Heart left ventricle (tissue), 16 donors: Measurements from ENCODE around the gene CDH20. TPM values are rescaled to one million over a fixed set of nuclear protein-coding genes. Genes with fewer than 3 reads are reported as not detected.

Source experiments
- ATAC-seq, 4 donors: fragments of 200-7000 bp; cut with Tn5 transposase; one replicate each; pipeline ENCODE4 v1.9.1; 2020 to 2022; ENCODE audit warnings: moderate library complexity in 4 of 4, mild to moderate bottlenecking in 3 of 4, moderate number of reproducible peaks in 1 of 4
- DNase-seq, 5 donors: peaks; one replicate each; pipeline ENCODE4 v3.0.0-alpha.2; 2020
- H3K27ac ChIP-seq, 12 donors: fragments of 200-600 bp; sonication (generic) in 4 of 12; one replicate each; pipeline versions ENCODE4 v1.5.0 to v1.8.0; 2016 to 2022; ENCODE audit warnings: mild to moderate bottlenecking in 2 of 12
- H3K27me3 ChIP-seq, 9 donors: fragments of 200-600 bp; sonication (generic) in 2 of 9; one replicate each; pipeline versions ENCODE4 v1.5.1 to v1.8.0; 2016 to 2022; ENCODE audit warnings: mild to moderate bottlenecking in 3 of 9
- H3K36me3 ChIP-seq, 9 donors: fragments of 200-600 bp; sonication (generic) in 2 of 9; one replicate each; pipeline versions ENCODE4 v1.5.0 to v1.8.0; 2018 to 2022; ENCODE audit warnings: mild to moderate bottlenecking in 2 of 9
- H3K4me1 ChIP-seq, 12 donors: fragments of 200-600 bp; sonication (generic) in 4 of 12; one replicate each; pipeline versions ENCODE4 v1.5.0 to v1.8.0; 2016 to 2022; ENCODE audit warnings: mild to moderate bottlenecking in 3 of 12
- H3K4me3 ChIP-seq, 12 donors: fragments of 200-600 bp; sonication (generic) in 4 of 12; one replicate each; pipeline versions ENCODE4 v1.5.0 to v1.8.0; 2017 to 2022; ENCODE audit warnings: mild to moderate bottlenecking in 9 of 12, moderate library complexity in 4 of 12
- H3K9me3 ChIP-seq, 12 donors: fragments of 200-600 bp; sonication (generic) in 4 of 12; one replicate each; pipeline versions ENCODE4 v1.5.0 to v1.8.0; 2016 to 2022; ENCODE audit warnings: mild to moderate bottlenecking in 1 of 12
- CTCF ChIP-seq, 12 donors: fragments of 200-600 bp; sonication (generic) in 4 of 12; IDR thresholded peaks; one replicate each; pipeline versions ENCODE4 v1.5.0 to v1.8.0; 2018 to 2022; ENCODE audit warnings: antibody characterized with exemption in 12 of 12, mild to moderate bottlenecking in 5 of 12
- POLR2A ChIP-seq, 2 donors: fragments of 450-650 bp; IDR thresholded peaks; one replicate each; pipeline ENCODE4 v1.6.1; 2017; ENCODE audit warnings: antibody characterized with exemption in 2 of 2, mild to moderate bottlenecking in 2 of 2, moderate library complexity in 2 of 2
- WGBS, 4 donors: extraction: QIAGEN DNeasy Blood & Tissue Kit in 2 of 4; methylation state at CpG; one replicate each; pipeline versions ENCODE4 v1.1.5 to v1.1.7; 2013 to 2018; 5-methylcytosine and 5-hydroxymethylcytosine counted together
- intact Hi-C, 10 donors: fragments of 100-400 bp; cut with DNase I; formaldehyde crosslinking; loops; one replicate each; pipeline versions ENCODE4 v1.11.1 to v1.14.2; 2022
- polyA plus RNA-seq, 2 donors: library from polyadenylated mRNA; stranded (reverse); fragments of 200-250 nt; gene quantifications; one replicate each; pipeline ENCODE4 v1.2.3, GENCODE V29; 2013
- total RNA-seq, 9 donors: library from RNA; depleted of rRNA in 2 of 9; stranded (reverse); fragments of >200 nt in 2 of 9; fragmentation: NEBNext Ultra II Directional in 3 of 9; extraction: Animal tissue kit (Norgen Biotek cat#: 25700) in 3 of 9; gene quantifications; one replicate each; pipeline versions ENCODE4 v1.1.0 to v1.2.4, GENCODE V29; 2016 to 2023
- donor health status: ischemic (EF 13 %, LVEDD 7.1; RV severe dilation, severe dysfunction).
- donor health status: healthy with polysubstance abuse.
- donor health status: DM: no; HTN: yes; CAD: no.
- donor health status: DM: no; HTN: no; CAD: no.
- donor health status: ischemic (EF 25% LVEDD 6.9; RV normal size, moderate dysfunction).
- donor health status: ischemic (EF 25% LVEDD 5.7; RV mildly dilated, moderate dysfunction).
- donor health status: healthy.
- donor health status: DM: yes; HTN: yes; CAD: no.
- donor health status: ischemic (EF 35%, LVEDD 5.7; RV mildly dilated, moderate dysfunction).
- donor health status: nonischemic (EF 11% LVEDD 7.7; RV severe dilation, severe dysfunction).
- donor health status: DM: yes; HTN: yes; CAD: no.
- donor health status: PGD.
- donor health status: ischemic (EF 29% LVEDD 5.4; RV normal size, mild dysfunction).
- donor health status: nonischemic (EF 23%, LVEDD 6.1; RV moderate dilation, normal function).

CDH20 gene
- total and polyA plus RNA-seq, 11 donors, result 0.03 to 0.20 (median 0.15) TPM; not detected in 8

- no peak overlapping the region for H3K4me3 ChIP-seq
- ATAC-seq, result no peak
- WGBS, 4 donors, result 40 to 71% (median 58%) methylated on average over 2 of the region's 2 CpGs
- no peak for TF ChIP-seq POLR2A (IDR thresholded peaks at IDR 0.05)
- TF ChIP-seq CTCF (IDR thresholded peaks at IDR 0.05), result no peak
- H3K4me1 ChIP-seq, result peaks cover 0 to 36% (median 14%) of the 10 kb centered on the region in 12 donors
- intact Hi-C loops, result loop anchor here in 2 of 10 donors (5.0 to 10.0 kb wide), 2 partner anchors 315 to 553 kb away; partner anchors contain the start of gene RNF152 (in 1 of the 2)
- H3K27me3 ChIP-seq, result no peaks in the 10 kb centered on the region
- H3K36me3 ChIP-seq, result no peaks in the 10 kb centered on the region
- H3K27ac ChIP-seq, result peak overlapping the region in 2 of 12 donors; percentile 28 to 42
- DNase-seq, result no peak
- H3K9me3 ChIP-seq, result no peaks in the 10 kb centered on the region
These were observed 246.4 kb downstream of the CDH20 start for GRCh38 chr18:61579581-61579980.

- H3K4me3 ChIP-seq, result no peak overlapping the region
- intact Hi-C loops, result loop anchor here in 6 of 10 donors (5.0 kb wide), 4 partner anchors 52 to 312 kb away; partner anchors contain the start of gene RNF152 (in 4 of the 6)
- H3K27me3 ChIP-seq, result no peaks in the 10 kb centered on the region
- H3K27ac ChIP-seq, result no peak overlapping the region
- ATAC-seq (no peak), DNase-seq (no peak)
- no peaks in the 10 kb centered on the region for H3K36me3 ChIP-seq
- no peak for TF ChIP-seq CTCF (IDR thresholded peaks at IDR 0.05)
- TF ChIP-seq POLR2A (IDR thresholded peaks at IDR 0.05), result no peak
- WGBS, 4 donors, result 83 to 94% (median 87%) methylated on average over 2 of the region's 2 CpGs
- H3K4me1 ChIP-seq, result peaks cover 0 to 36% (median 16%) of the 10 kb centered on the region in 12 donors
- H3K9me3 ChIP-seq, result no peaks in the 10 kb centered on the region
These were observed 246.8 kb downstream of the CDH20 start for GRCh38 chr18:61580046-61580445.

GRCh38 chr18:61581578-61582201 lies 248.5 kb downstream of the CDH20 start:
- intact Hi-C loops, result loop anchor here in 7 of 10 donors (1.0 to 5.0 kb wide), 7 partner anchors 25 to 315 kb away; partner anchors contain the start of gene RNF152 (in 4 of the 7)
- peak; percentile 73 to 88 (median 75) for DNase-seq
- ATAC-seq, result peak; percentile 83 to 93 (median 90)
- Histone ChIP-seq H3K27ac (peak overlapping the region in 11 of 12 donors; percentile 55 to 84 (median 71)), H3K36me3 (no peaks in the 10 kb centered on the region), H3K27me3 (no peaks in the 10 kb centered on the region), H3K9me3 (no peaks in the 10 kb centered on the region), H3K4me1 (peaks cover 0 to 40% (median 16%) of the 10 kb centered on the region in 12 donors), H3K4me3 (peak overlapping the region in 11 of 12 donors; percentile 28 to 58 (median 49))
- peak; percentile 99 to 100 (median 99) for TF ChIP-seq CTCF (IDR thresholded peaks at IDR 0.05)
- TF ChIP-seq POLR2A (IDR thresholded peaks at IDR 0.05), result no peak
- WGBS, 4 donors, result 10% methylated on average over 21 to 22 of the region's 22 CpGs

GRCh38 chr18:61582202-61582710 lies 249.0 kb downstream of the CDH20 start:
- Histone ChIP-seq H3K36me3 (no peaks in the 10 kb centered on the region), H3K4me3 (peak overlapping the region in 11 of 12 donors; percentile 28 to 58 (median 49)), H3K9me3 (no peaks in the 10 kb centered on the region), H3K27me3 (no peaks in the 10 kb centered on the region), H3K27ac (peak overlapping the region in 11 of 12 donors; percentile 55 to 84 (median 71)), H3K4me1 (peaks cover 0 to 40% (median 16%) of the 10 kb centered on the region in 12 donors)
- intact Hi-C loops, result loop anchor here in 7 of 10 donors (1.0 to 5.0 kb wide), 7 partner anchors 24 to 315 kb away; partner anchors contain the start of gene RNF152 (in 4 of the 7)
- peak in 7 of 12 donors; percentile 3 to 52 (median 31) for TF ChIP-seq CTCF (IDR thresholded peaks at IDR 0.05)
- TF ChIP-seq POLR2A (IDR thresholded peaks at IDR 0.05), result no peak
- DNase-seq (peak; percentile 41 to 67 (median 57)), ATAC-seq (peak in 3 of 4 donors; percentile 52 to 75 (median 68))
- WGBS, 4 donors, result 12 to 27% (median 18%) methylated on average over 14 to 15 of the region's 15 CpGs
